GM12874 (cell line): ENCODE data around the gene PRSS22.

Experiments
- TF ChIP-seq, protein P1 (sequence below): IDR thresholded peaks from 2 replicates; pipeline ENCODE4 v1.5.1; 2011; ENCODE audit warnings: low read depth, mild to moderate bottlenecking, control low read depth, low read length, moderate library complexity; ENCODE audit not compliant: insufficient read depth

Gene PRSS22

DNA sequence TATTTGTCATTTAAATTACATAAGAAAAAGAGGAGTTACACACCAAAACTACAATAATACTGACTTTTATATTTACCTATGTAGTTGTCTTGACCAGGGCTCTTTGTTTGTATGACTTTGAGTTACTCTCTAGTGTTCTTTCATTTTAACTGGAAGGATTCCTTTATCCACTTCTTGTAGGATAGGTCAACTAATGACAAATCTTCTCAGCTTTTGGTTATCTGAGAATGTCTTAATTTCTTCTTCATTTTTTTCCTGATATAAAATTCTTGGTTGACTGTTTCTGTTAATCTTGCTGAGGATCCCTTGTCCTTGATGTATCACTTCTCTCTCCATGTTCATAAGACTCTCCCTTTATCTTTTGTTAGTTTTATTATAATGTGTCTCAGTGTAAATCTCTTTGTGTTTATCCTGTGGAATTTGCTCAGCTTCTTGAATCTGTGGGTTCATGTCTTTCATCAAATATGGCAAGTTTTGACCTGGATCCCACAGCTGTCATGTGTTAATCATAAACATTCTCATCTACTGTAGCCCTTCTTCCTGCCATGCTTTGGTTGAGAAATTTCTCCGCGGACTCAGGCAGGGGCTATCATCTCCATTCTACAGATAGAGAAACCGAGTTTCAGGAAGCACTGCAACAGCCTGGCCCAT is 54.3 kb downstream of the PRSS22 start:
- TF ChIP-seq, protein P1, sequence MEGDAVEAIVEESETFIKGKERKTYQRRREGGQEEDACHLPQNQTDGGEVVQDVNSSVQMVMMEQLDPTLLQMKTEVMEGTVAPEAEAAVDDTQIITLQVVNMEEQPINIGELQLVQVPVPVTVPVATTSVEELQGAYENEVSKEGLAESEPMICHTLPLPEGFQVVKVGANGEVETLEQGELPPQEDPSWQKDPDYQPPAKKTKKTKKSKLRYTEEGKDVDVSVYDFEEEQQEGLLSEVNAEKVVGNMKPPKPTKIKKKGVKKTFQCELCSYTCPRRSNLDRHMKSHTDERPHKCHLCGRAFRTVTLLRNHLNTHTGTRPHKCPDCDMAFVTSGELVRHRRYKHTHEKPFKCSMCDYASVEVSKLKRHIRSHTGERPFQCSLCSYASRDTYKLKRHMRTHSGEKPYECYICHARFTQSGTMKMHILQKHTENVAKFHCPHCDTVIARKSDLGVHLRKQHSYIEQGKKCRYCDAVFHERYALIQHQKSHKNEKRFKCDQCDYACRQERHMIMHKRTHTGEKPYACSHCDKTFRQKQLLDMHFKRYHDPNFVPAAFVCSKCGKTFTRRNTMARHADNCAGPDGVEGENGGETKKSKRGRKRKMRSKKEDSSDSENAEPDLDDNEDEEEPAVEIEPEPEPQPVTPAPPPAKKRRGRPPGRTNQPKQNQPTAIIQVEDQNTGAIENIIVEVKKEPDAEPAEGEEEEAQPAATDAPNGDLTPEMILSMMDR, result no peak
